GM18873 (cell line): Measurements from ENCODE around the gene TBC1D10A.
"Not testable (repeated sequence)": the region's sequence is repeated elsewhere in the genome, so short reads cannot be mapped to it uniquely, and the experiment has no call there.

Experiments
- ATAC-seq: cut with Tn5 transposase; IDR thresholded peaks from one replicate; pipeline ENCODE4 v1.9.1; 2021; ENCODE audit warnings: mild to moderate bottlenecking, moderate library complexity, moderate number of reproducible peaks; ENCODE audit not compliant: unreplicated experiment, low FRiP score

The TBC1D10A gene

DNA sequence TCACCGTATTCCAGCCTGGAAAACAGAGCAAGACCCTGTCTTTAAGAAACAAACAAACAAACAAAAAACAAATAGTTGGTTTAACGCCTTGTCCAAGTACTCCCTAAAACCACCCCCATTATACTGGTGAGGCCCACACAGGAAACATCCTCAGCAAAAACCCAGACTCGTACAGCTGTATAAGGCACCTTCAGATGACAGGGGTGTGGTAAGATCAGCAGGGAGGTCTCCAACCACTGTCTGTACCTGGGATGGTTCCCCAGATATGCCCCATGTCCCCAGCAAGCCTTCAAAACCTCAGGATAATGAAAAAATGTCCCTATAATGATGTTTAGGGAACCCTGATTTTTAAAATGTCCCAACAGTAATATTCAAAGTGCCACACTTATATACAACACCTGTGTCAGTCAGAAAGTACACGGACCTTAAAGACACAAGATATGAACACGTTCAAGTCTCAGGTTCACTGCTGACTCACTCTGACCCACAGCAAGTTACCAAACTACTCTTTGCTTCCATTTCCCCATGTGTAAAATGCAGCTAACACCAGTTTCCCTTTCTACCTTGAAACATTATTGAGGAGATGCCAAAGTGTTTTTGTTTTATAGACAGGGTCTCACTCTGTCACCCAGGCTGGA lies 20.6 kb upstream of the TBC1D10A start:
- no peak for ATAC-seq

DNA sequence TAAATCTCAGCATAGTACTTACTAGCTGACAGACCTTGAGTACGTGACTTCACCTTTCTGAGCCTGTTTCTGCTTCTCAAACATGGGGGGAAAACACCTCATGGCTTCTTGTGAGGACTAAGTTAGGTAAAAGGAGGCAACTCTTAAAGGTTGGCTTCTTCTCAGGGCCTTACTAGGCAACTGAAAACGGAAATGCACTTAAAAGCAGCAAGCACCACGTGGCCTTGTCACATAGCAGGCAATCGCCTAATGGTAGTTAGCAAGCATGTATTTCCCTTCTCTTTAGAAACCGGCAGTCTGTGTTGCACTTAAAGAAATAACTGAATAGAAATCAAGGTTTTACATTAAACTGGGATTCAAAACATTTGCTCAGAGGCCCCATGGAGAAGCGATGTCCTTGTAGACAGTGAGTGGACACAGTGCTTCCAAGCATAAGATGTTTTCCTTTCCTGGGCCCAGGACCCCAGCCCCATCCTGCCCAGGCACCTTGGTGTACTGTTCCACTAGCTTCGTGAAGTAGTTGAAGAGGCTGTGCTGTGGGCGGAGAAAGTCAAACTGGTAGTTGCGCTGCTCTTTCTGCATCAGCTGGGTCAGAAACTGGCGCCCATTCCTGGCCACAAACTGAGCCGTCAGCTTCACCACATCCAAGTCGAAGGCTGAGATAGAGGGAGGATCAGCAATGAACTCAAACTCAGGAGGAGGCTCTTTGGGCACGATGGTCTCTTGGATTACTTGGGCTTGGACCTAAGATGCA lies 17.9 kb upstream of the TBC1D10A start:
- ATAC-seq: no peak

DNA sequence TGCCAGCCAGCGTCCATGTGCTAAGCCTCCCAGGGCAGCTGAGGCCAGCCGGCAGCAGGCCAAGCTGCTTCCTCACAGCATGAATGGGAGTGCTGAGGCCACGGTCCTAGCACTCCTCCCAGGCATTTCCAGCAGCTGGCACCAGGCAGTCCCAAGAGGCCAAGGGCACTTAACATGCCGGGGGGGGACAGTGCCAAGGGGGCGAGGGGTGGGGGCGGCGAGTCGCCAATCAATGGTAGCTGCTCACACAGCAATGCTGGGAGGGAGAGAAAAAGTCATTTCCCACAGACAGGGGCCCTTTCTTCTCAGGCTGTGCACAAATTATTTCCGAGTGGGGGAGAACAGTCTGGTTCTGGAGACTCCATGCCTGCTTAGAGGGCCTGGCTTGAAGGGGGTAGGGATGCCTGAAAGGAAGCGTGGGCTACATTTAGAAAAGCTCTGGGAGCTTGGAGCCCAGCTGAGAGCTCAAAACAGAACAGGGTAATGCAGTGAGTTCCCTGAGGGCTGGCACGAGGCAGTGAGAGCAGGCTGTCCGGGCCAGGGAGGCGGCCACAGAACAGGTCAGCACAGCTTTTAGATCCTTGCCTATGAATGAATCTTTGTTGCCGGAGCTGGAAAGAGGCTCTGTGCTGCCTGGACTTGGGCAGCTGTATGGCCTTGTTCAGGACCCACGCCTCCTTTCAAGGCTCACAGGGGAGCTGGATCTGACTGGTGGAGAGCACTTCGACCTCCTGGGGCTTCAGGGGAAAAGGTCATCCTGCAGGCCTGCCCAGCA lies 14.4 kb upstream of the TBC1D10A start:
- ATAC-seq: no peak

DNA sequence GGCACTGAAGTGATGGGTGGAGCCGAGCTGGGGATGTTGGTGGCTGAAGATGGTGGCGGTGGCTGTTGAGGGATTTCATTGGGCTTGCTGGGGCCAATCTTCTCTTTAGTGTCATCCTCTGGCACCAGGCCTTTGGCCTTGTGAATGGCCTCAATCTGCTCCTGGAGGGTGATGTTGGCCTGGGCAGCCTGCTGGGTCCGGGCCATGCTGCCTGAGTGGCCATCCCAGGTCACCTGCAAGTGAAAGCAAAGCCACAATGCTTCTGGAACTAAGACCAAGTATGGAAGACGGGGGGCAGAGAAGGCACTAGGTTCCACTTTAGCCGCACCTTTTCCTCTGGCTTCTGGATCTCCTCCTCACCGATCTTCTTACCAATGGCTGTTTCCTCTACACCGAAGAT lies 12.1 kb upstream of the TBC1D10A start:
- no peak for ATAC-seq

DNA sequence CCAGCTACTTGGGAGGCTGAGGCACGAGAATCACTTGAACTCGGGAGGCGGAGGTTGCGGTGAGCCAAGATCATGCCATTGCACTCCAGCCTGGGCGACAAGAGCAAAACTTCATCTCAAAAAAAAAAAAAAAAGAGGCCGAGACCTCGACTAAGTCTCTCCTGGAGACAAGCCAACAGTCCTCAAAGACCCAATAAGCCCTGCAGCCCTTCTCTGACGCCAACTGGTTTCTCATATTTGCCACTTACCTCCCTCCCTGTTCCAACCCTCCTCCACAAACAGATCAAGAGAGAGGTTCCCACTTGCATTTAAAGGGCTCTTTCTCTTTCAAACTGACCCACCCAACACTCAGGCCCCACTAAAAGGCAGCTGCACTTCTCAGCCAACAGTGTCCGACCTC lies 11.6 kb upstream of the TBC1D10A start:
- ATAC-seq: not testable (repeated sequence)

DNA sequence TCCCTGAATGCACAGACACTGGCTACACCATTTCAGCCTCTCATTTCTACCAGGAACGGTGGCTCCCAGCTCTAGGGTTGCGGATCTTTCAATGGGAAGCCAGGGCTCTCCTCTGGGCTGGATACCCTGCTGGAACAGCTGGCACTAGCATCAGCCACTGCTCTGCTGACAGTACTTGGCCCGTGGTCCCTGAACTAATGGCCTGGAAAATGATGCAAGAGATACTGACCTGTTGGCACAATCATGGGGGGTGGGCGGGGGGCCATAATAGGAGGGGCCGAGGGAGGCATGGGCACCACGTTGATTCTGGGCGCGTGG lies 10.7 kb upstream of the TBC1D10A start:
- no peak for ATAC-seq

- no peak for ATAC-seq
Measured at GRCh38 chr22:30336752-30337460, 10.2 kb upstream of the TBC1D10A start.

- ATAC-seq: no peak
Measured at GRCh38 chr22:30335236-30335635, 8.5 kb upstream of the TBC1D10A start.

GRCh38 chr22:30334646-30335045 lies 7.9 kb upstream of the TBC1D10A start:
- no peak for ATAC-seq

DNA sequence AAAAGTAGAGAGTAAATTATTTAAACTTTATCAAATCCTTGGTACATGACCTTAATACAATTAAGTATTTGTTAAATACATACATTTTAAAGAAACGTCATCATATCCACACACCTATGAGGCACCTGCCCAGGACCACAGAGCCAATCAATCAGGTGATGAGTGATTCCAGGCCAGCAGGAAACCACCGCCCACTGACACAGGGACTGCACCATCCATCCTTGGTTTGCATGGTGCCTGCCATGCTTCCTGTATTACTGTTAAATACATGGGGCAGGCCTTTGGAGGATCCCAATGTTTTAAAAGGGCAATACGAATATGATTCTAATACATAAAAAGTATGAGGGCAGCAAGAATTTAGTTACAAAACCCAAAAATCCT lies 7.0 kb upstream of the TBC1D10A start:
- no peak for ATAC-seq

- ATAC-seq: no peak
Measured at GRCh38 chr22:30332994-30333706, 6.4 kb upstream of the TBC1D10A start.

- ATAC-seq: no peak
Measured at GRCh38 chr22:30332551-30332950, 5.8 kb upstream of the TBC1D10A start.

DNA sequence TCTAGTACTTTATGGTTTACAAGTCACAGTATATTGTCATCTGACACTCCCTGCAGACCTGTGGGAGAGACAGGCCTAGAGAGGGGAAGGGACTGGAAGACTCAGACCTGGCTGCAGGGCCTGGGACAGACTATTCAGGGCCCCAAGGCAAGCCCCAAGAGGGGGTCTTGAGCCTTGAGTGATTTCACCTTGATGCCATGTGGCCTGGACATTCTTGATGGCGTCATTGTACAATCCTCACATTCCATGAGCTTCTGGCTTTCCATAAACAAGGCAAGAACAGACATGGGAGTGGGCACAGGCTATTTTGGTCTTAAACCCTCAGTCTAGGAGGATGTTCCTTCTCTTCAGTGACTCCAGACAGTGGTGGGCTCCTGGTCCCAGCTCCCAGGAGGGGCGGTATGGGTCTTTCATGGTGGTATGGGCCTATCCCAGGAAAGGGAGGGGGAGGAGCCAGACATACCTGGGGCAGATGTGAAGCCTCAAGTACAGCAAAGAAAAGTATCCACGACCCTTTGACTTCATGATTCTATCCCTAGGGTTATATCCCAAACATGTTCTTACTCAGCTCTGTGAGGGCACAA lies 1.8 kb upstream of the TBC1D10A start:
- ATAC-seq: no peak

- ATAC-seq: no peak
Measured at GRCh38 chr22:30327864-30328345, 1.2 kb upstream of the TBC1D10A start.

- ATAC-seq: peak; percentile 5
Measured at GRCh38 chr22:30326255-30326705, 461 bp downstream of the TBC1D10A start.

DNA sequence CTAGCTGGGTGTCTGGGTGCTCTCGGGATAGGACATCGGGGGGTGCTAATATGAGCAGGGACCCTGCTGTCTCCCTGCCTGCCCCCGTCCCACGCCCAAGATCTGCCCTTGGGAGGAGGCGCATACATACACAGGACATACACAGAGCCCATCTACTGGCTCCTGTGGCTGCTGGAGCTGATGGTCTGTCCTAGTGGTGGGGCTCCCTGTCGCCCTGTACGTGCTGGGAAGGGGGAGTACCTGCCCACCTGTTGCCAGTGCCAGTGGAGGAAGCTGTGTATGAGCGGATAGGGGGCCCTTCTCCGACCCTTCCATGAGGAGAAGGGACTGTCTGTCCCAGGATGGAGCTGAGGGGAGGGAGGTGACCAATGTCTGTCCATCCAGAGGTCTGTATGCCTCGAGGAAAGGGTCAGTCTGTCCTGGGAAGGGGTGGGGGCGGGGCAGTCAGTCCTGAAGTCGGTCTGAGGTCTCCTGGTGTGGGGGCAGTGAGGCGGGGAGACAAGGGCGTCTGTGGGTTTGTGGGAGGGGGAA lies 952 bp downstream of the TBC1D10A start:
- no peak for ATAC-seq

DNA sequence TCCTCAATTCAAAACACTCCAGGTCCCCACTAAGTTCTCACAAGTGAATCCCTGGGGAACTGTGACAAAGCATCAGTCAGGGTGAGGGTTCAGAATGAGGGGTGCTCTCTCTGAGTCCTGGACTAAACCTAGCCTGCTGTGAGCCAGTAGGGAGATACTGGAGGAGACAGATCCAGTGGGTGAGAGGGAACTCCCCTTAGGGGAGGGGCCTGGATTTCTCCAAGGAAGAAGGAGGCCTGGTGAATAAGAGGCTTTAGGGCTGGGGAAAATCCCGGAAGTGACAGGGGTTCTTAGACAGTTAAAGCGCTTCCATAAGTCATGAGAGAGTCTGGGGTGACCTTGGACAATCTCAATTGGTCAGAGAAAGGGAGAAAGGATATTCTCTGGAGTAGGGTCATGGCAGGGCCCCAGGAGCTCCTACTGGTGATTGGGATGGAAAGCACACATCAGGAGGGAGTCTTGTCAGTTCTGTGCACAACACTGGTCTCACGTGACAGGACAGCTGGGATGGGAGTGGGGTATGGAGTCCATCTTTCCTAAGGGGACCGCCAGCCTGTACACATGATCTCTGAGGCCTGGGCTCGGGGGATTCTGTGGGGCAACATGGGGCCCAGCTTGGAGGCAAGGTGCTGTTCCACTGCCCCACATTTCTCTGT lies 1.5 kb downstream of the TBC1D10A start:
- no peak for ATAC-seq

GRCh38 chr22:30324014-30324730 lies 2.6 kb downstream of the TBC1D10A start:
- no peak for ATAC-seq
